ENCODE measurements around the gene MARK4.

Gene MARK4

GRCh38 chr19:45271098-45271734, 20.1 kb downstream of the MARK4 start:
- Mint-ChIP-seq H3K36me3 (ENCODE audit: low read depth) (peaks cover 37% of the 10 kb centered on the region), H3K27me3 (ENCODE audit: low read depth) (no peaks in the 10 kb centered on the region), H3K4me3 (no peak overlapping the region), H3K9me3 (no peaks in the 10 kb centered on the region), H3K27ac (no peak overlapping the region), H3K4me1 (peaks cover 22% of the 10 kb centered on the region)
- no peak for TF ChIP-seq CTCF (IDR thresholded peaks at IDR 0.05; ENCODE audit: unreplicated experiment in 3 of 3)

GRCh38 chr19:45271735-45272108, 20.7 kb downstream of the MARK4 start:
- Mint-ChIP-seq H3K27me3 (ENCODE audit: low read depth) (no peaks in the 10 kb centered on the region), H3K4me1 (peaks cover 25% of the 10 kb centered on the region), H3K27ac (peak overlapping the region in 1 of 3 experiments; percentile 29), H3K36me3 (ENCODE audit: low read depth) (peaks cover 40% of the 10 kb centered on the region), H3K9me3 (no peaks in the 10 kb centered on the region), H3K4me3 (no peak overlapping the region)
- TF ChIP-seq CTCF (IDR thresholded peaks at IDR 0.05; ENCODE audit: unreplicated experiment in 3 of 3), result no peak

- peak overlapping the region; percentile 80 to 84 (median 83) for H3K27ac Mint-ChIP-seq
- no peaks in the 10 kb centered on the region for H3K27me3 Mint-ChIP-seq (ENCODE audit: low read depth)
- H3K4me1 Mint-ChIP-seq, result peaks cover 25% of the 10 kb centered on the region
- peaks cover 48% of the 10 kb centered on the region for H3K36me3 Mint-ChIP-seq (ENCODE audit: low read depth)
- TF ChIP-seq CTCF (IDR thresholded peaks at IDR 0.05; ENCODE audit: unreplicated experiment in 3 of 3), result no peak
- H3K4me3 Mint-ChIP-seq, result peak overlapping the region in 1 of 3 experiments; percentile 2
- H3K9me3 Mint-ChIP-seq, result no peaks in the 10 kb centered on the region
Measured at GRCh38 chr19:45273521-45273855, 22.4 kb downstream of the MARK4 start.

- peaks cover 25% of the 10 kb centered on the region for H3K4me1 Mint-ChIP-seq
- TF ChIP-seq CTCF (IDR thresholded peaks at IDR 0.05; ENCODE audit: unreplicated experiment in 3 of 3), result no peak
- peak overlapping the region; percentile 25 to 68 (median 28) for H3K27ac Mint-ChIP-seq
- peaks cover 53% of the 10 kb centered on the region for H3K36me3 Mint-ChIP-seq (ENCODE audit: low read depth)
- no peaks in the 10 kb centered on the region for H3K27me3 Mint-ChIP-seq (ENCODE audit: low read depth)
- H3K9me3 Mint-ChIP-seq, result no peaks in the 10 kb centered on the region
- no peak overlapping the region for H3K4me3 Mint-ChIP-seq
Measured at GRCh38 chr19:45275370-45275971, 24.4 kb downstream of the MARK4 start.

GRCh38 chr19:45276284-45276687, 25.2 kb downstream of the MARK4 start:
- Mint-ChIP-seq H3K4me1 (peaks cover 25% of the 10 kb centered on the region), H3K36me3 (ENCODE audit: low read depth) (peaks cover 57% of the 10 kb centered on the region), H3K9me3 (no peaks in the 10 kb centered on the region), H3K27ac (peak overlapping the region; percentile 25 to 87 (median 68)), H3K27me3 (ENCODE audit: low read depth) (no peaks in the 10 kb centered on the region), H3K4me3 (no peak overlapping the region)
- TF ChIP-seq CTCF (IDR thresholded peaks at IDR 0.05; ENCODE audit: unreplicated experiment in 3 of 3), result no peak

- Mint-ChIP-seq H3K27me3 (ENCODE audit: low read depth) (no peaks in the 10 kb centered on the region), H3K4me3 (no peak overlapping the region), H3K27ac (no peak overlapping the region), H3K36me3 (ENCODE audit: low read depth) (peaks cover 59% of the 10 kb centered on the region), H3K9me3 (no peaks in the 10 kb centered on the region), H3K4me1 (peaks cover 13% of the 10 kb centered on the region)
- TF ChIP-seq CTCF (IDR thresholded peaks at IDR 0.05; ENCODE audit: unreplicated experiment in 3 of 3), result no peak
Measured at GRCh38 chr19:45278087-45278486, 27.0 kb downstream of the MARK4 start.

Data from nephron (organoid).